Fibroblast of villous mesenchyme (primary cell): Measurements from ENCODE around the gene CAPN11. TPM values are rescaled to one million over a fixed set of nuclear protein-coding genes. Genes with fewer than 3 reads are reported as not detected.

Experiments
- DNase-seq: peaks from one replicate; pipeline ENCODE4 v3.0.0-alpha.2; 2010; ENCODE audit warnings: low read depth
- H3K4me3 ChIP-seq: 2 replicates; pipeline ENCODE4 v1.5.1; 2011; ENCODE audit warnings: low read depth, mild to moderate bottlenecking, low read length
- CTCF ChIP-seq: IDR thresholded peaks from 2 replicates; pipeline ENCODE4 v1.5.1; 2012; ENCODE audit warnings: low read depth, mild to moderate bottlenecking, low read length; ENCODE audit not compliant: insufficient read depth
- total RNA-seq: library from RNA; depleted of rRNA; stranded (reverse); fragments of >200 nt; gene quantifications from 2 replicates; pipeline ENCODE4 v1.2.3, GENCODE V29; 2012

Gene CAPN11
- total RNA-seq, 1 donor, result not detected

GRCh38 chr6:44115866-44116265 is 42.8 kb upstream of the CAPN11 start:
- no peak for TF ChIP-seq CTCF
- DNase-seq, result no peak
- no peak overlapping the region for H3K4me3 ChIP-seq

- no peak overlapping the region for H3K4me3 ChIP-seq
- DNase-seq, result peak; percentile 78
- no peak for TF ChIP-seq CTCF
Measured at GRCh38 chr6:44116641-44117382, 41.8 kb upstream of the CAPN11 start.

GRCh38 chr6:44117397-44118128 is 41.1 kb upstream of the CAPN11 start:
- no peak overlapping the region for H3K4me3 ChIP-seq
- no peak for DNase-seq
- TF ChIP-seq CTCF, result no peak

- no peak for DNase-seq
- H3K4me3 ChIP-seq, result no peak overlapping the region
- TF ChIP-seq CTCF, result no peak
Measured at GRCh38 chr6:44119704-44120262, 38.8 kb upstream of the CAPN11 start.

GRCh38 chr6:44120692-44121443 is 37.8 kb upstream of the CAPN11 start:
- TF ChIP-seq CTCF, result no peak
- no peak overlapping the region for H3K4me3 ChIP-seq
- DNase-seq, result no peak

- peak; percentile 28 for DNase-seq
- TF ChIP-seq CTCF, result no peak
- H3K4me3 ChIP-seq, result no peak overlapping the region
Measured at GRCh38 chr6:44122801-44123200, 35.8 kb upstream of the CAPN11 start.
